Stimulated activated naive CD8-positive, alpha-beta T cell treated with anti-CD3 and anti-CD28 coated beads, Interleukin-15, amount 100 ng/mL, for 72 hours (primary cell): ENCODE data around the gene TMEM45B.
"Not testable (repeated sequence)": the region's sequence is repeated elsewhere in the genome, so short reads cannot be mapped to it uniquely, and the experiment has no call there.

Source experiments
- ATAC-seq: fragments of 150-1000 bp; cut with Tn5 transposase; 2 replicates; pipeline ENCODE4 v1.10.0; 2021; ENCODE audit warnings: mild to moderate bottlenecking, moderate library complexity
- DNase-seq, 2 donors: peaks; one replicate each; pipeline ENCODE4 v3.0.0; 2021 to 2022
- H3K27ac Mint-ChIP-seq, 2 donors: one replicate each; pipeline ENCODE4 v1.8.0; 2022; ENCODE audit warnings: mild to moderate bottlenecking in 2 of 2, mixed read lengths in 2 of 2, moderate library complexity in 2 of 2
- H3K27me3 Mint-ChIP-seq: one replicate; pipeline ENCODE4 v1.8.0; 2022; ENCODE audit warnings: mixed read lengths
- H3K4me1 Mint-ChIP-seq: one replicate; pipeline ENCODE4 v1.8.0; 2022; ENCODE audit warnings: mild to moderate bottlenecking, mixed read lengths
- H3K4me3 Mint-ChIP-seq, 2 donors: one replicate each; pipeline ENCODE4 v1.8.0; 2022; ENCODE audit warnings: mild to moderate bottlenecking in 2 of 2, mixed read lengths in 2 of 2, moderate library complexity in 1 of 2
- H3K9me3 Mint-ChIP-seq, 2 donors: one replicate each; pipeline ENCODE4 v1.8.0; 2022; ENCODE audit warnings: mixed read lengths in 2 of 2

TMEM45B gene

GRCh38 chr11:129815596-129816461, at the start of gene TMEM45B:
Gene TMEM45B (plus strand): TSS chr11:129815848. CDS start chr11:129852483, 36,635 bp downstream.
- Mint-ChIP-seq H3K9me3 (no peaks in the 10 kb centered on the region), H3K27ac (peak within 1 kb of the TSS in 1 of 2 donors; percentile 48), H3K27me3 (peaks cover 64% of the 10 kb centered on the region), H3K4me3 (peak within 1 kb of the TSS; percentile 83 to 85), H3K4me1 (peaks cover 34% of the 10 kb centered on the region)
- DNase-seq (peak; percentile 20 to 24), ATAC-seq (peak; percentile 66)

GRCh38 chr11:129766898-129767604, 48.6 kb upstream of the TMEM45B start:
- no peak overlapping the region for H3K27ac Mint-ChIP-seq
- peaks cover 6% of the 10 kb centered on the region for H3K4me1 Mint-ChIP-seq
- H3K4me3 Mint-ChIP-seq = no peak overlapping the region
- peaks cover 13% of the 10 kb centered on the region for H3K27me3 Mint-ChIP-seq
- ATAC-seq (no peak), DNase-seq (no peak)
- peaks cover 5 to 13% of the 10 kb centered on the region in 2 donors for H3K9me3 Mint-ChIP-seq

GRCh38 chr11:129767827-129768226, 47.8 kb upstream of the TMEM45B start:
- H3K9me3 Mint-ChIP-seq = peaks cover 5 to 13% of the 10 kb centered on the region in 2 donors
- ATAC-seq = no peak
- H3K4me1 Mint-ChIP-seq = peaks cover 6% of the 10 kb centered on the region
- no peak overlapping the region for H3K27ac Mint-ChIP-seq
- no peak overlapping the region for H3K4me3 Mint-ChIP-seq
- peaks cover 13% of the 10 kb centered on the region for H3K27me3 Mint-ChIP-seq
- no peak for DNase-seq

GRCh38 chr11:129768356-129768755, 47.3 kb upstream of the TMEM45B start:
- Mint-ChIP-seq H3K4me3 (no peak overlapping the region), H3K27me3 (peaks cover 13% of the 10 kb centered on the region), H3K4me1 (peaks cover 6% of the 10 kb centered on the region), H3K9me3 (peaks cover 5 to 13% of the 10 kb centered on the region in 2 donors), H3K27ac (no peak overlapping the region)
- DNase-seq = no peak
- no peak for ATAC-seq

- peaks cover 13% of the 10 kb centered on the region for H3K27me3 Mint-ChIP-seq
- no peak for DNase-seq
- H3K9me3 Mint-ChIP-seq = peaks cover 5 to 13% of the 10 kb centered on the region in 2 donors
- no peak overlapping the region for H3K4me3 Mint-ChIP-seq
- peaks cover 6% of the 10 kb centered on the region for H3K4me1 Mint-ChIP-seq
- H3K27ac Mint-ChIP-seq = no peak overlapping the region
- no peak for ATAC-seq
These were observed 46.6 kb upstream of the TMEM45B start for GRCh38 chr11:129769059-129769458.

GRCh38 chr11:129770993-129771392, 44.7 kb upstream of the TMEM45B start:
- no peak overlapping the region for H3K4me3 Mint-ChIP-seq
- peaks cover 6% of the 10 kb centered on the region for H3K4me1 Mint-ChIP-seq
- H3K27ac Mint-ChIP-seq = no peak overlapping the region
- DNase-seq (no peak), ATAC-seq (no peak)
- H3K27me3 Mint-ChIP-seq = peaks cover 13% of the 10 kb centered on the region
- peaks cover 5 to 13% of the 10 kb centered on the region in 2 donors for H3K9me3 Mint-ChIP-seq

- peaks cover 13% of the 10 kb centered on the region for H3K27me3 Mint-ChIP-seq
- peaks cover 5 to 13% of the 10 kb centered on the region in 2 donors for H3K9me3 Mint-ChIP-seq
- not testable (repeated sequence) for DNase-seq, H3K4me1 Mint-ChIP-seq, H3K27ac Mint-ChIP-seq, H3K4me3 Mint-ChIP-seq, ATAC-seq
These were observed 44.2 kb upstream of the TMEM45B start for GRCh38 chr11:129771456-129771855.

- no peak overlapping the region for H3K27ac Mint-ChIP-seq
- H3K4me3 Mint-ChIP-seq = no peak overlapping the region
- H3K27me3 Mint-ChIP-seq = no peaks in the 10 kb centered on the region
- H3K4me1 Mint-ChIP-seq = no peaks in the 10 kb centered on the region
- ATAC-seq (no peak), DNase-seq (no peak)
- H3K9me3 Mint-ChIP-seq = no peaks in the 10 kb centered on the region
These were observed 36.8 kb upstream of the TMEM45B start for GRCh38 chr11:129778877-129779276.

GRCh38 chr11:129779342-129779741, 36.3 kb upstream of the TMEM45B start:
- DNase-seq = no peak
- Mint-ChIP-seq H3K27me3 (no peaks in the 10 kb centered on the region), H3K4me1 (no peaks in the 10 kb centered on the region), H3K27ac (no peak overlapping the region), H3K9me3 (no peaks in the 10 kb centered on the region), H3K4me3 (no peak overlapping the region)
- no peak for ATAC-seq

- Mint-ChIP-seq H3K4me3 (no peak overlapping the region), H3K9me3 (no peaks in the 10 kb centered on the region), H3K27ac (no peak overlapping the region), H3K4me1 (peaks cover 15% of the 10 kb centered on the region), H3K27me3 (no peaks in the 10 kb centered on the region)
- no peak for ATAC-seq
- DNase-seq = no peak
These were observed 30.1 kb upstream of the TMEM45B start for GRCh38 chr11:129785383-129786111.

- not testable (repeated sequence) for ATAC-seq, H3K27ac Mint-ChIP-seq
These were observed 29.6 kb upstream of the TMEM45B start for GRCh38 chr11:129786112-129786416.

GRCh38 chr11:129787532-129788155, 28.0 kb upstream of the TMEM45B start:
- DNase-seq = no peak
- H3K4me1 Mint-ChIP-seq = peaks cover 16% of the 10 kb centered on the region
- H3K27me3 Mint-ChIP-seq = no peaks in the 10 kb centered on the region
- H3K9me3 Mint-ChIP-seq = no peaks in the 10 kb centered on the region
- no peak for ATAC-seq
- H3K4me3 Mint-ChIP-seq = no peak overlapping the region
- H3K27ac Mint-ChIP-seq = no peak overlapping the region

More at GRCh38 chr11:129786112-129786416, 29.6 kb upstream of the TMEM45B start:
- not testable (repeated sequence) for H3K9me3 Mint-ChIP-seq, H3K27me3 Mint-ChIP-seq, H3K4me3 Mint-ChIP-seq, DNase-seq
- peaks cover 16% of the 10 kb centered on the region for H3K4me1 Mint-ChIP-seq

GRCh38 chr11:129788278-129788677, 27.4 kb upstream of the TMEM45B start:
- H3K27ac Mint-ChIP-seq = no peak overlapping the region
- no peaks in the 10 kb centered on the region for H3K9me3 Mint-ChIP-seq
- no peaks in the 10 kb centered on the region for H3K27me3 Mint-ChIP-seq
- DNase-seq (no peak), ATAC-seq (no peak)
- no peak overlapping the region for H3K4me3 Mint-ChIP-seq
- H3K4me1 Mint-ChIP-seq = peaks cover 16% of the 10 kb centered on the region

GRCh38 chr11:129790106-129790505, 25.5 kb upstream of the TMEM45B start:
- no peak overlapping the region for H3K4me3 Mint-ChIP-seq
- H3K27ac Mint-ChIP-seq = no peak overlapping the region
- no peak for ATAC-seq
- peaks cover 7 to 9% of the 10 kb centered on the region in 2 donors for H3K9me3 Mint-ChIP-seq
- H3K4me1 Mint-ChIP-seq = peaks cover 16% of the 10 kb centered on the region
- no peak for DNase-seq
- no peaks in the 10 kb centered on the region for H3K27me3 Mint-ChIP-seq

- Mint-ChIP-seq H3K27me3 (no peaks in the 10 kb centered on the region), H3K4me1 (peaks cover 9% of the 10 kb centered on the region), H3K4me3 (no peak overlapping the region), H3K9me3 (peaks cover 17 to 19% of the 10 kb centered on the region in 2 donors), H3K27ac (no peak overlapping the region)
- ATAC-seq = no peak
- DNase-seq = no peak
These were observed 24.1 kb upstream of the TMEM45B start for GRCh38 chr11:129791515-129791914.
